T-cell (primary cell): ENCODE results near the gene ADAMTSL1. TPM values are rescaled to one million over a fixed set of nuclear protein-coding genes. Genes with fewer than 3 reads are reported as not detected.

Experiments
- ATAC-seq, 4 experiments: fragments of 200-7000 bp in 3 of 4; fragments of 150-1000 bp in 1 of 4; cut with Tn5 transposase; replicated peaks in 1 of 4; 1 replicate in 3 of 4; 2 replicates in 1 of 4; pipeline ENCODE4 v1.10.0; 2021; ENCODE audit warnings: moderate library complexity in 3 of 4, mild to moderate bottlenecking in 2 of 4, moderate number of reproducible peaks in 1 of 4
- CTCF ChIA-PET, 2 donors: fragments of 300-600 bp; sonication (Branson Sonifier 250); formaldehyde crosslinking; loops; one replicate each; lab custom pipeline; 2022; ENCODE audit warnings: antibody characterized with exemption in 2 of 2; lab: Charles Lee
- POLR2A ChIA-PET, 2 donors: fragments of 300-600 bp; sonication (Branson Sonifier 250); formaldehyde crosslinking; loops; one replicate each; lab custom pipeline; 2022; ENCODE audit warnings: antibody characterized with exemption in 2 of 2; lab: Charles Lee
- DNase-seq, 35 experiments: peaks; one replicate each; pipeline versions ENCODE4 v3.0.0 to v3.0.0-alpha.2; 2013 to 2023
- H3K27ac ChIP-seq: one replicate; pipeline ENCODE4 v1.5.1; 2013; ENCODE audit warnings: low read length
- H3K27me3 ChIP-seq, 2 experiments: replicated peaks in 1 of 2; 1 replicate in 1 of 2; 2 replicates in 1 of 2; pipeline versions ENCODE4 v1.6.1 to v1.7.0; 2013; ENCODE audit warnings: low read length in 1 of 2, mixed read lengths in 1 of 2; ENCODE audit not compliant: control insufficient read depth in 2 of 2, insufficient read depth in 2 of 2; ENCODE audit errors: extremely low read depth in 1 of 2
- H3K36me3 ChIP-seq, 2 donors: 1 replicate in 1 of 2; 2 replicates in 1 of 2; pipeline versions ENCODE4 v1.6.1 to v1.7.0; 2013; ENCODE audit warnings: low read length in 1 of 2; ENCODE audit not compliant: control insufficient read depth in 2 of 2, insufficient read depth in 1 of 2; ENCODE audit errors: extremely low read depth in 1 of 2
- H3K4me1 ChIP-seq, 2 experiments: 1 replicate in 1 of 2; 2 replicates in 1 of 2; pipeline versions ENCODE4 v1.6.1 to v1.7.0; 2013; ENCODE audit warnings: low read length in 2 of 2, mixed read lengths in 1 of 2; ENCODE audit not compliant: insufficient read depth in 2 of 2, control insufficient read depth in 1 of 2; ENCODE audit errors: extremely low read depth in 1 of 2
- H3K4me3 ChIP-seq, 2 donors: 1 replicate in 1 of 2; 2 replicates in 1 of 2; pipeline versions ENCODE4 v1.5.1 to v1.7.0; 2013; ENCODE audit warnings: mild to moderate bottlenecking in 2 of 2, low read length in 1 of 2, moderate library complexity in 1 of 2; ENCODE audit not compliant: control insufficient read depth in 1 of 2; ENCODE audit errors: extremely low read depth in 1 of 2
- H3K9me3 ChIP-seq: 2 replicates; pipeline ENCODE4 v1.7.0; 2013
- H3K27ac Mint-ChIP-seq, 2 donors: one replicate each; pipeline ENCODE4 v1.8.0; 2020 to 2021; ENCODE audit warnings: mild to moderate bottlenecking in 2 of 2, mixed read lengths in 2 of 2
- H3K27me3 Mint-ChIP-seq, 2 donors: one replicate each; pipeline ENCODE4 v1.8.0; 2021 to 2022; ENCODE audit warnings: mixed read lengths in 2 of 2
- H3K36me3 Mint-ChIP-seq: one replicate; pipeline ENCODE4 v1.8.0; 2021; ENCODE audit warnings: mixed read lengths
- H3K4me1 Mint-ChIP-seq, 3 donors: one replicate each; pipeline ENCODE4 v1.8.0; 2020 to 2022; ENCODE audit warnings: mixed read lengths in 3 of 3, mild to moderate bottlenecking in 1 of 3
- H3K4me3 Mint-ChIP-seq, 3 donors: one replicate each; pipeline ENCODE4 v1.8.0; 2020 to 2022; ENCODE audit warnings: mild to moderate bottlenecking in 3 of 3, mixed read lengths in 3 of 3, moderate library complexity in 3 of 3
- H3K9me3 Mint-ChIP-seq, 3 donors: one replicate each; pipeline ENCODE4 v1.8.0; 2020 to 2022; ENCODE audit warnings: mixed read lengths in 3 of 3
- WGBS: methylation state at CpG from one replicate; pipeline ENCODE4 v1.1.5; 2013; ENCODE audit warnings: missing lambda C conversion rate; ENCODE audit not compliant: insufficient coverage; 5-methylcytosine and 5-hydroxymethylcytosine counted together
- total RNA-seq, 35 experiments: library from RNA in 6 of 35; stranded (reverse) in 6 of 35; fragments of 120-200 nt in 1 of 35; gene quantifications; one replicate each; pipeline versions ENCODE4 v1.2.1 to v1.2.4 and lab custom pipeline; 2013 to 2026

Gene ADAMTSL1
- total RNA-seq, 5 donors from 2014 or later (not counting 1 experiment from before 2014, with no cell fraction given): 0.10 TPM; not detected in 4

DNA sequence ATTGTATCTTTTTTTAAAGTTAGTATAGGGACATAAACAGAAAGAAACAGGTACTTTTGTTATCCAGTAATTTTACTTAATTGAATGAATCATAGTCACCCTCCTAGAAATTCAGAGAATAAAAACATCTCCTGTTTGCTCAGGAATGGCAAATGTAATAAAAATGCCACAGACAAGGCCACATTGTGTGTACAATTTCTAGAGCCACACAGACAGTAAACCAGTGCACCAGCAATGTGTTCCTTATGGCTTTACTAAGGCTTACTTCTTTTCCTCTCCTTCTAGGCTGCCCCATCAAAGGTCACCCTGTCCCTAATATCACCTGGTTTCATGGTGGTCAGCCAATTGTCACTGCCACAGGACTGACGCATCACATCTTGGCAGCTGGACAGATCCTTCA is 413.6 kb downstream of the ADAMTSL1 start:
- Mint-ChIP-seq H3K27ac (no peak overlapping the region), H3K27me3 (peaks cover 5 to 10% of the 10 kb centered on the region in 2 donors), H3K4me1 (no peaks in the 10 kb centered on the region), H3K36me3 (no peaks in the 10 kb centered on the region), H3K9me3 (peaks cover 0 to 7% (median 6%) of the 10 kb centered on the region in 3 donors), H3K4me3 (no peak overlapping the region)
- no peak overlapping the region for H3K27ac ChIP-seq
- no peaks in the 10 kb centered on the region for H3K9me3 ChIP-seq
- no peak for ATAC-seq
- H3K27me3 ChIP-seq: no peaks in the 10 kb centered on the region
- ChIA-PET POLR2A (no interaction called here), CTCF (no interaction called here)
- no peak for DNase-seq
- H3K36me3 ChIP-seq: no peaks in the 10 kb centered on the region
- no peaks in the 10 kb centered on the region for H3K4me1 ChIP-seq
- H3K4me3 ChIP-seq: no peak overlapping the region
- WGBS: 100% methylated on average over 1 of the region's 1 CpG

DNA sequence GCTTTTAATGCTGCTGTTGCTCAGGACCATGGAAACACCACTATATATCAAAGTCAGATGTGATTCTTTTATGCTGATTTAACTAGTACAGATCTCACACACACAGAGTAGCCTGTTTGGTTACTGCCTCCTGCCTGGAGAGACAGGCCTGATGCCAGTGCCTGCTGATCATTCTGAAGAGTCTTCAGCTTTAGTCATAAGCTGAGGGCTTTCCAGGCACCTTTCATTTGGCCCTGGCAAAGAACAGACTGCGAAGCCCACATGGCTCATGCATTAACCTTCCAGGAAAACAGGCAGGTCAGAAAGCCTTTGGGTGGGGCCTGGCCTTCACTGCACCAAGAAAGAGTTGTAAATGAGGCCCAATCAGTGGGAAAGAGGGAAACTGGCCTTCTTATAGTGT is 414.3 kb downstream of the ADAMTSL1 start:
- Histone ChIP-seq H3K9me3 (no peaks in the 10 kb centered on the region), H3K4me3 (no peak overlapping the region), H3K36me3 (no peaks in the 10 kb centered on the region), H3K27ac (no peak overlapping the region), H3K4me1 (no peaks in the 10 kb centered on the region), H3K27me3 (no peaks in the 10 kb centered on the region)
- CTCF ChIA-PET: no interaction called here
- no peak overlapping the region for H3K27ac Mint-ChIP-seq
- no peak overlapping the region for H3K4me3 Mint-ChIP-seq
- WGBS: 64% methylated on average over 1 of the region's 1 CpG
- DNase-seq (no peak), ATAC-seq (no peak)
- H3K36me3 Mint-ChIP-seq: no peaks in the 10 kb centered on the region
- peaks cover 0 to 9% (median 3%) of the 10 kb centered on the region in 3 donors for H3K9me3 Mint-ChIP-seq
- peaks cover 5 to 8% of the 10 kb centered on the region in 2 donors for H3K27me3 Mint-ChIP-seq
- H3K4me1 Mint-ChIP-seq: no peaks in the 10 kb centered on the region
- POLR2A ChIA-PET: no interaction called here

DNA sequence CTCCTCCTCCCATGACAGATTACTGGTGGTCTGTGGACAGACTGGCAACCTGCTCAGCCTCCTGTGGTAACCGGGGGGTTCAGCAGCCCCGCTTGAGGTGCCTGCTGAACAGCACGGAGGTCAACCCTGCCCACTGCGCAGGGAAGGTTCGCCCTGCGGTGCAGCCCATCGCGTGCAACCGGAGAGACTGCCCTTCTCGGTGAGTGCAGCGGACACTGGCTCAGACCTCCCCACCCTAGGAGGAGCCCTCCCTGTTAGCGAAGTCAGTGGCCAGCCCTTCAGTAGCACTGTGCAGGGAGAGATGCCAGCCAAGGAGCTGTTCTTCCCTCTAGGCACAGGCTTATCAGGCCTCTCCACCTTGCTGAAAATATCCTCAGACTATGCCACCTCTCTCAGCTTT is 415.6 kb downstream of the ADAMTSL1 start:
- no peaks in the 10 kb centered on the region for H3K36me3 ChIP-seq
- WGBS: 93% methylated on average over 11 of the region's 12 CpGs
- H3K4me1 ChIP-seq: no peaks in the 10 kb centered on the region
- H3K27ac ChIP-seq: no peak overlapping the region
- Mint-ChIP-seq H3K36me3 (no peaks in the 10 kb centered on the region), H3K27ac (no peak overlapping the region), H3K4me1 (no peaks in the 10 kb centered on the region), H3K4me3 (no peak overlapping the region), H3K9me3 (peaks cover under 1 to 11% (median 4%) of the 10 kb centered on the region in 3 donors), H3K27me3 (peaks cover 4 to 5% of the 10 kb centered on the region in 2 donors)
- CTCF ChIA-PET: no interaction called here
- ATAC-seq: no peak
- H3K9me3 ChIP-seq: no peaks in the 10 kb centered on the region
- DNase-seq: no peak
- H3K27me3 ChIP-seq: no peaks in the 10 kb centered on the region
- H3K4me3 ChIP-seq: no peak overlapping the region
- POLR2A ChIA-PET: no interaction called here

DNA sequence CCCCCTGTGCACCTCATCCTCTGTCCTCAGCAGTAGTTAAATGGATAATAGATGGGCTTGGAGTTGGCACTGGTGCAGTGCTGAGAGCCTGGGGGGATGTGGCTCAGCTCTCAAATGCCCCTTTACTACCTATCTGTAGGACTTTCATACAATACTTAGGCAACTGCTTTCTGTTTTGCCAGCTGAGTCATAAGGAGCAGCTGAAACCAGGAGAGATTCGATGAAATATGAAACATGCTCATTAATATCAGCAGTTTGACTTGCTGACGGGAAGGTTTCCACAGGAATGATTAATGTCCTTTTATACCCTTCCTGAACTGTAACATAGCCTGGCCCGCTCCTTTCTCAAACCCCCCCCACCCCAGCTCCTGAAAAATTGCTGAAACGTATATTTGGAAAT is 416.4 kb downstream of the ADAMTSL1 start:
- peaks cover 3 to 15% (median 9%) of the 10 kb centered on the region in 3 donors for H3K9me3 Mint-ChIP-seq
- POLR2A ChIA-PET: no interaction called here
- ATAC-seq: no peak

DNA sequence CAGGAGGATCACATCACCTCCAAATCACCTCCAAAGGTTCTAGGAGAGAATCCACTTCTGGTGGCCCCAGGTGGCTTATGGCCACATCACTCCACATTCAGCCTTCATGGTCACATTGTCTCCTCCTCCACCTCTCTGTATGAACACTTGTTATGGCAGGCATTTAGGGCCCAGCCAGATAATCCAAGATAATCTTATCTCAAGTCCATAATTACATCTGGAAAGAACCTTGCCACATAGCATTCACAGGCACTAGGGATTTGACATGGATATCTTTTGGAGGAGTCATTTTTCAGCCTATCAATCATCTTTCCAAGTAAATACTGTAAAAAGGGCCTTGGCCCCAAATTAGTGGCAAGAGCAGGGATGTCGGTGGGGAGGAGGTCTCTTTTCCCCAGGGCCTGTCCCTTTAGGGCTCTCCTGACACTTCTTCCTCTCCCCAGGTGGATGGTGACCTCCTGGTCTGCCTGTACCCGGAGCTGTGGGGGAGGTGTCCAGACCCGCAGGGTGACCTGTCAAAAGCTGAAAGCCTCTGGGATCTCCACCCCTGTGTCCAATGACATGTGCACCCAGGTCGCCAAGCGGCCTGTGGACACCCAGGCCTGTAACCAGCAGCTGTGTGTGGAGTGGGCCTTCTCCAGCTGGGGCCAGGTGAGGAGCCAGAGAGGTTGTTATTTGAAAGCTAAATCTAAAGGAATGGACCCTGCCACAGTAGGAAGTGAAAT is 418.2 kb downstream of the ADAMTSL1 start:
- H3K4me1 ChIP-seq: peaks cover 0 to 8% of the 10 kb centered on the region in 2 experiments
- DNase-seq: no peak
- H3K9me3 ChIP-seq: peaks cover 2% of the 10 kb centered on the region
- H3K27ac ChIP-seq: no peak overlapping the region
- POLR2A ChIA-PET: no interaction called here
- H3K27me3 ChIP-seq: peaks cover 0 to 5% of the 10 kb centered on the region in 2 experiments
- no peaks in the 10 kb centered on the region for H3K36me3 Mint-ChIP-seq
- CTCF ChIA-PET: no interaction called here
- 92% methylated on average over 3 of the region's 5 CpGs for WGBS
- no peaks in the 10 kb centered on the region for H3K36me3 ChIP-seq
- H3K4me3 Mint-ChIP-seq: no peak overlapping the region
- H3K4me3 ChIP-seq: no peak overlapping the region
- H3K4me1 Mint-ChIP-seq: peaks cover 0 to 9% (median 0%) of the 10 kb centered on the region in 3 donors
- H3K27ac Mint-ChIP-seq: no peak overlapping the region
- no peak for ATAC-seq
- peaks cover 12 to 24% (median 18%) of the 10 kb centered on the region in 3 donors for H3K9me3 Mint-ChIP-seq
- peaks cover 0 to 3% of the 10 kb centered on the region in 2 donors for H3K27me3 Mint-ChIP-seq

More for the DNA sequence above, 416.4 kb downstream of the ADAMTSL1 start:
- Histone ChIP-seq H3K27ac (no peak overlapping the region), H3K4me3 (no peak overlapping the region), H3K36me3 (no peaks in the 10 kb centered on the region), H3K4me1 (no peaks in the 10 kb centered on the region), H3K9me3 (peaks cover 2% of the 10 kb centered on the region), H3K27me3 (no peaks in the 10 kb centered on the region)
- no peak for DNase-seq
- Mint-ChIP-seq H3K36me3 (no peaks in the 10 kb centered on the region), H3K27me3 (peaks cover 0 to 3% of the 10 kb centered on the region in 2 donors), H3K27ac (no peak overlapping the region), H3K4me3 (no peak overlapping the region), H3K4me1 (no peaks in the 10 kb centered on the region)
- CTCF ChIA-PET: no interaction called here
- WGBS: no CpG with 5 or more reads among the region's 4 CpGs

DNA sequence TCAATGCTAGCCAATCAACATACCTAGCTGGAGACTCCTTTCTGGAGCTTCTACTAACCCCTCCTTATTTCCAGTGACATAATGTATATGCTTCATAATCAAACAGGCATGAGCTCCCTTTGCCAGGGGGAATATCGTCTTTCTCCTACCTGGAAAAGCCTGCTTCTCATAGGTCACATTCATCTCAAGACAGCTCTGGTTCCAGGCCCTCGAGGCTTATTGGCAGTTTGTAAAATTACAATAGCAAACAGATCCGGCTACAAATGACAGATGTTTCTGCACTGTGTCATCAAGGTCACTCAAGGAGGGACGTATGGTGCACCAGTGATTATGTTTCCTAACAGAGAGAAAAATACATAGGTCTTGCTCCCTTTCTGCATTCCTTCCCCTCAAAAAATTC is 419.1 kb downstream of the ADAMTSL1 start:
- no peak overlapping the region for H3K4me3 ChIP-seq
- H3K27ac ChIP-seq: no peak overlapping the region
- WGBS: 71% methylated on average over 4 of the region's 4 CpGs
- Mint-ChIP-seq H3K27me3 (peaks cover under 1 to 3% of the 10 kb centered on the region in 2 donors), H3K36me3 (no peaks in the 10 kb centered on the region), H3K4me3 (no peak overlapping the region), H3K27ac (no peak overlapping the region), H3K4me1 (peaks cover 0 to 9% (median 0%) of the 10 kb centered on the region in 3 donors), H3K9me3 (peaks cover 12 to 24% (median 18%) of the 10 kb centered on the region in 3 donors)
- DNase-seq (no peak), ATAC-seq (no peak)
- ChIA-PET CTCF (interaction anchor here in 1 of 2 donors (0.7 kb wide), 1 partner anchor 23 kb away, joined by 3 read pairs; no protein-coding TSS in a partner anchor), POLR2A (no interaction called here)
- H3K27me3 ChIP-seq: peaks cover 0 to 10% of the 10 kb centered on the region in 2 experiments
- H3K9me3 ChIP-seq: peaks cover 2% of the 10 kb centered on the region
- H3K36me3 ChIP-seq: no peaks in the 10 kb centered on the region
- H3K4me1 ChIP-seq: peaks cover 0 to 12% of the 10 kb centered on the region in 2 experiments
